Natural killer cell (primary cell): ENCODE data around the gene FARS2. TPM values are rescaled to one million over a fixed set of nuclear protein-coding genes. Genes with fewer than 3 reads are reported as not detected.
"Not testable (repeated sequence)": the region's sequence is repeated elsewhere in the genome, so short reads cannot be mapped to it uniquely, and the experiment has no call there.

Experiments
- ATAC-seq, 3 donors: fragments of 150-1000 bp in 2 of 3; fragments of 200-7000 bp in 1 of 3; cut with Tn5 transposase; 1 replicate in 1 of 3; 2 replicates in 2 of 3; pipeline ENCODE4 v1.10.0; 2021; ENCODE audit warnings: mild to moderate bottlenecking in 2 of 3, moderate library complexity in 2 of 3
- DNase-seq, 2 donors: peaks; one replicate each; pipeline versions ENCODE4 v3.0.0 to v3.0.0-alpha.2; 2013 to 2021; ENCODE audit warnings: mixed read lengths in 1 of 2
- H3K27ac ChIP-seq: one replicate; pipeline ENCODE4 v1.5.1; 2013; ENCODE audit warnings: mild to moderate bottlenecking, low read length
- H3K27me3 ChIP-seq: one replicate; pipeline ENCODE4 v1.6.1; 2013; ENCODE audit warnings: low read length; ENCODE audit not compliant: control insufficient read depth, insufficient read depth
- H3K36me3 ChIP-seq: one replicate; pipeline ENCODE4 v1.6.1; 2013; ENCODE audit warnings: low read length; ENCODE audit not compliant: control insufficient read depth, insufficient read depth
- H3K4me1 ChIP-seq: one replicate; pipeline ENCODE4 v1.6.1; 2013; ENCODE audit warnings: low read length; ENCODE audit not compliant: control insufficient read depth, insufficient read depth
- H3K4me3 ChIP-seq: one replicate; pipeline ENCODE4 v1.5.1; 2013; ENCODE audit warnings: low read length
- H3K9me3 ChIP-seq: one replicate; pipeline ENCODE4 v1.6.1; 2013; ENCODE audit warnings: low read length; ENCODE audit not compliant: control insufficient read depth, insufficient read depth
- H3K27ac Mint-ChIP-seq, 2 donors: one replicate each; pipeline ENCODE4 v1.8.0; 2022; ENCODE audit warnings: mild to moderate bottlenecking in 2 of 2, mixed read lengths in 2 of 2, moderate library complexity in 1 of 2
- H3K27me3 Mint-ChIP-seq, 2 donors: one replicate each; pipeline ENCODE4 v1.8.0; 2022; ENCODE audit warnings: low read depth in 2 of 2, mixed read lengths in 2 of 2
- H3K36me3 Mint-ChIP-seq: one replicate; pipeline ENCODE4 v1.8.0; 2022; ENCODE audit warnings: mixed read lengths
- H3K4me1 Mint-ChIP-seq, 2 donors: one replicate each; pipeline ENCODE4 v1.8.0; 2022; ENCODE audit warnings: mixed read lengths in 2 of 2
- H3K4me3 Mint-ChIP-seq: one replicate; pipeline ENCODE4 v1.8.0; 2022; ENCODE audit warnings: mild to moderate bottlenecking, moderate library complexity, mixed read lengths
- H3K9me3 Mint-ChIP-seq, 2 donors: one replicate each; pipeline ENCODE4 v1.8.0; 2022; ENCODE audit warnings: mixed read lengths in 2 of 2
- WGBS: methylation state at CpG from one replicate; pipeline ENCODE4 v1.1.7; 2013; ENCODE audit warnings: missing lambda C conversion rate; ENCODE audit not compliant: insufficient coverage; 5-methylcytosine and 5-hydroxymethylcytosine counted together
- intact Hi-C: fragments of 100-400 bp; cut with micrococcal nuclease; formaldehyde crosslinking; loops from one replicate; pipeline ENCODE4 v1.14.2; 2022
- total RNA-seq, 4 donors: library from RNA; stranded (reverse); fragments of 120-200 nt in 1 of 4; gene quantifications; one replicate each; pipeline versions ENCODE4 v1.2.3 to v1.2.4, GENCODE V29; 2013 to 2022
- TF ChIP-seq, protein P1 (sequence below): fragments of 200-600 bp; IDR thresholded peaks from one replicate; pipeline ENCODE4 v1.8.0; 2022; ENCODE audit warnings: antibody characterized with exemption

Gene FARS2
- total RNA-seq, 3 donors from 2014 or later (not counting 1 experiment from before 2014, with no cell fraction given) = 15.3 to 24.8 (median 22.7) TPM

DNA sequence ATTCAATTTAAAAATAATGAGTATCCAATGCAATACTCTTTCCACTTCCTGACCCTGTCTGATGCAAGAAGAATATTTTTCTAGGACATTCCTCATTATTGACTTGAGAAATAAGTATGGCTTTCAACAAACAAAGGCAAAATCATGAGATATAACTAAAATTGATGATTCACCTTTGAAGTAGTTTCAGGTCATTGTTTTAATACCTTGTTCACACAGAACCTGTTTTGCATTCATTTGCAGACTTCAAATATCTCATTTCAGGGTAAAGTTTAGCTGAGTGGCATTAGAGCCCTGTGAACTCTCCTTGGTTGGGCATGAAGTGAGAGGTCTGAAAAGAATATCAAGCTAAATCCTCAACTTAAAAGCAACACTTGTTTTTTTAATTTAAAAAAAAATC lies 436.2 kb downstream of the FARS2 start:
- H3K4me3 Mint-ChIP-seq = no peak overlapping the region

DNA sequence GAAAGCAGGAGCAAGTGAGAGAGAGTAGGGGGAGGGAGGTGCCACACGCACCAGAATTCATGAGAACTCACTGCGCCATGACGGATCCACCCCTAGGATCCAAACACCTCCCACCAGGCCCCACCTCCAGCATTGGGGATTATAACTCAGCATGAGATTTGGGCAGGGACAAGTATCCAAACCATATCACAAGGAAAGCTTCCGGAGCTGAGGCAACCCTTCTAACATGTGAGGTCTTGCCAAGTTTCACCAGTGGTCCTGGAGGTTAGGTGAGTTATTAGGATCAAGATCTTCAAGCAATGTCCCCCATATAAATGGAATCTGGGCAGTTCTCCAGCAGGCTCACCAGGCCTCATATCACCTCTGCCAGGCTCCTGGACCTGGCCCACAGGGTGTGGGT lies 437.0 kb downstream of the FARS2 start:
- 100% methylated on average over 1 of the region's 4 CpGs for WGBS
- Histone ChIP-seq H3K9me3 (no peaks in the 10 kb centered on the region), H3K36me3 (no peaks in the 10 kb centered on the region), H3K4me1 (peaks cover 11% of the 10 kb centered on the region), H3K27ac (no peak overlapping the region), H3K4me3 (no peak overlapping the region), H3K27me3 (no peaks in the 10 kb centered on the region)
- no peaks in the 10 kb centered on the region for H3K36me3 Mint-ChIP-seq
- H3K4me1 Mint-ChIP-seq = peaks cover 27 to 34% of the 10 kb centered on the region in 2 donors
- TF ChIP-seq, protein P1, sequence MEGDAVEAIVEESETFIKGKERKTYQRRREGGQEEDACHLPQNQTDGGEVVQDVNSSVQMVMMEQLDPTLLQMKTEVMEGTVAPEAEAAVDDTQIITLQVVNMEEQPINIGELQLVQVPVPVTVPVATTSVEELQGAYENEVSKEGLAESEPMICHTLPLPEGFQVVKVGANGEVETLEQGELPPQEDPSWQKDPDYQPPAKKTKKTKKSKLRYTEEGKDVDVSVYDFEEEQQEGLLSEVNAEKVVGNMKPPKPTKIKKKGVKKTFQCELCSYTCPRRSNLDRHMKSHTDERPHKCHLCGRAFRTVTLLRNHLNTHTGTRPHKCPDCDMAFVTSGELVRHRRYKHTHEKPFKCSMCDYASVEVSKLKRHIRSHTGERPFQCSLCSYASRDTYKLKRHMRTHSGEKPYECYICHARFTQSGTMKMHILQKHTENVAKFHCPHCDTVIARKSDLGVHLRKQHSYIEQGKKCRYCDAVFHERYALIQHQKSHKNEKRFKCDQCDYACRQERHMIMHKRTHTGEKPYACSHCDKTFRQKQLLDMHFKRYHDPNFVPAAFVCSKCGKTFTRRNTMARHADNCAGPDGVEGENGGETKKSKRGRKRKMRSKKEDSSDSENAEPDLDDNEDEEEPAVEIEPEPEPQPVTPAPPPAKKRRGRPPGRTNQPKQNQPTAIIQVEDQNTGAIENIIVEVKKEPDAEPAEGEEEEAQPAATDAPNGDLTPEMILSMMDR = no peak
- ATAC-seq (no peak), DNase-seq (no peak)
- peak overlapping the region in 1 of 2 donors; percentile 25 for H3K27ac Mint-ChIP-seq
- intact Hi-C loops = no loop called here
- peaks cover 0 to 2% of the 10 kb centered on the region in 2 donors for H3K9me3 Mint-ChIP-seq
- no peaks in the 10 kb centered on the region for H3K27me3 Mint-ChIP-seq
- H3K4me3 Mint-ChIP-seq = no peak overlapping the region

More for the DNA sequence above, 436.2 kb downstream of the FARS2 start:
- H3K27ac Mint-ChIP-seq = no peak overlapping the region
- peaks cover 27 to 34% of the 10 kb centered on the region in 2 donors for H3K4me1 Mint-ChIP-seq
- H3K36me3 Mint-ChIP-seq = no peaks in the 10 kb centered on the region
- H3K27me3 Mint-ChIP-seq = no peaks in the 10 kb centered on the region
- no peaks in the 10 kb centered on the region for H3K9me3 ChIP-seq
- peaks cover 0 to 2% of the 10 kb centered on the region in 2 donors for H3K9me3 Mint-ChIP-seq
- H3K36me3 ChIP-seq = no peaks in the 10 kb centered on the region
- no peaks in the 10 kb centered on the region for H3K27me3 ChIP-seq
- no peak overlapping the region for H3K4me3 ChIP-seq
- no peak overlapping the region for H3K27ac ChIP-seq
- DNase-seq (no peak), ATAC-seq (no peak)
- TF ChIP-seq, protein P1 = no peak
- intact Hi-C loops = no loop called here
- peaks cover 11% of the 10 kb centered on the region for H3K4me1 ChIP-seq

DNA sequence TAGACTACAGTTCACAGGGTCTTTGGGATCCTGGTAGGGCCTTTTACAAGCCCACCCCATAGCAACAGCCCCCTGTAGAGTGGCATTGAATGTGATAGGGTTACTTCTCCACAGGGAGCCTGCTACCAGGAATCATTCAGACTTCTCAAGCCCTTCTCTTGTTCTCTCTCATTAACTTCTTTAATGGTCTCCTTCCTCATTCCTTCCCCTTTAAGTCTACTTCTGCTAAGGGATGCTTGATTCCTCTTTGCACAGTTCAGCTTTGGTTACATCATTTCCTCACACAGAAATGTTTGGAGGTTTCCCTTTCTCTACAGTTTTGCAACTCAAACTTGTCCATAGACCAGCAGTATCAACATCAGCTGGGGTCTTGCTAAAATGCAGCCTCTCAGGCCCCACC lies 437.8 kb downstream of the FARS2 start:
- ATAC-seq = peak in 2 of 3 donors; percentile 8 to 39
- H3K4me1 Mint-ChIP-seq = peaks cover 29 to 34% of the 10 kb centered on the region in 2 donors

DNA sequence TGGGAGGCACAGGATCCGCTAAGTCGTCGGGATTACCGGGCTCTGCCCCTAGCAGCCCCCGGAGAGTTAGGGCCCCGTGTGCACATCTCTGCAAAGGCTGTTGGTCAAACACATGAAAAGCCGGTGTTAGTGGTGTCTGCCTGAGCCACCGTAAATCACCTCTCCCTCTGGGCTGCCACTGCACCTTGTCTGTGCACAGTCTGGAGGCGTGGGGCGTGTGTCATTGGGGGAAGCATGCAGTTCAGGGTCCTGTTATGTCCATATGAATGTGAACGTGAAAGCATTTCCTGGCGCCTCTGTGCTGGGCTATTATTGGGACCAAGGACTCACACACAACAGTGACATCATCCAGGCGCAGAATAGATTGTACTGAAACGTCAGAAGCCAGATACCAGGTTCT lies 439.9 kb downstream of the FARS2 start:
- no peak overlapping the region for H3K27ac Mint-ChIP-seq
- Histone ChIP-seq H3K9me3 (no peaks in the 10 kb centered on the region), H3K4me3 (no peak overlapping the region), H3K27ac (no peak overlapping the region), H3K36me3 (no peaks in the 10 kb centered on the region), H3K27me3 (no peaks in the 10 kb centered on the region), H3K4me1 (peaks cover 8% of the 10 kb centered on the region)
- DNase-seq (no peak), ATAC-seq (no peak)
- no peaks in the 10 kb centered on the region for H3K27me3 Mint-ChIP-seq
- H3K4me3 Mint-ChIP-seq = no peak overlapping the region
- TF ChIP-seq, protein P1 = no peak
- peaks cover 0 to 2% of the 10 kb centered on the region in 2 donors for H3K9me3 Mint-ChIP-seq
- intact Hi-C loops = no loop called here
- peaks cover 21 to 31% of the 10 kb centered on the region in 2 donors for H3K4me1 Mint-ChIP-seq
- 92% methylated on average over 14 of the region's 14 CpGs for WGBS
- no peaks in the 10 kb centered on the region for H3K36me3 Mint-ChIP-seq

More for the DNA sequence above, 437.8 kb downstream of the FARS2 start:
- intact Hi-C loops, DNase-seq, H3K4me3 Mint-ChIP-seq, H3K36me3 Mint-ChIP-seq, H3K27me3 Mint-ChIP-seq, H3K27ac Mint-ChIP-seq, H3K4me3 ChIP-seq, H3K9me3 Mint-ChIP-seq, H3K27me3 ChIP-seq, H3K36me3 ChIP-seq, H3K9me3 ChIP-seq: not testable (repeated sequence)
- Histone ChIP-seq H3K4me1 (peaks cover 11% of the 10 kb centered on the region), H3K27ac (peak overlapping the region; percentile 21)
